ENCODE results near the gene TNFRSF1B.

GRCh38 chr1:12189328-12189682 lies 22.5 kb downstream of the TNFRSF1B start:
- TF ChIP-seq, protein P1, sequence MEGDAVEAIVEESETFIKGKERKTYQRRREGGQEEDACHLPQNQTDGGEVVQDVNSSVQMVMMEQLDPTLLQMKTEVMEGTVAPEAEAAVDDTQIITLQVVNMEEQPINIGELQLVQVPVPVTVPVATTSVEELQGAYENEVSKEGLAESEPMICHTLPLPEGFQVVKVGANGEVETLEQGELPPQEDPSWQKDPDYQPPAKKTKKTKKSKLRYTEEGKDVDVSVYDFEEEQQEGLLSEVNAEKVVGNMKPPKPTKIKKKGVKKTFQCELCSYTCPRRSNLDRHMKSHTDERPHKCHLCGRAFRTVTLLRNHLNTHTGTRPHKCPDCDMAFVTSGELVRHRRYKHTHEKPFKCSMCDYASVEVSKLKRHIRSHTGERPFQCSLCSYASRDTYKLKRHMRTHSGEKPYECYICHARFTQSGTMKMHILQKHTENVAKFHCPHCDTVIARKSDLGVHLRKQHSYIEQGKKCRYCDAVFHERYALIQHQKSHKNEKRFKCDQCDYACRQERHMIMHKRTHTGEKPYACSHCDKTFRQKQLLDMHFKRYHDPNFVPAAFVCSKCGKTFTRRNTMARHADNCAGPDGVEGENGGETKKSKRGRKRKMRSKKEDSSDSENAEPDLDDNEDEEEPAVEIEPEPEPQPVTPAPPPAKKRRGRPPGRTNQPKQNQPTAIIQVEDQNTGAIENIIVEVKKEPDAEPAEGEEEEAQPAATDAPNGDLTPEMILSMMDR (IDR thresholded peaks at IDR 0.05) = no peak
- no peak for TF ChIP-seq POLR2A (IDR thresholded peaks at IDR 0.05)

All from uterus (tissue), 2 donors.